GM19099 (cell line): Measurements from ENCODE around the gene PPP2R3A.

Source experiments
- POLR2A ChIP-seq: IDR thresholded peaks from 3 replicates; pipeline ENCODE4 v1.6.1; 2011; ENCODE audit warnings: low read depth; ENCODE audit not compliant: insufficient read length; ENCODE audit errors: extremely low read depth

PPP2R3A gene

DNA sequence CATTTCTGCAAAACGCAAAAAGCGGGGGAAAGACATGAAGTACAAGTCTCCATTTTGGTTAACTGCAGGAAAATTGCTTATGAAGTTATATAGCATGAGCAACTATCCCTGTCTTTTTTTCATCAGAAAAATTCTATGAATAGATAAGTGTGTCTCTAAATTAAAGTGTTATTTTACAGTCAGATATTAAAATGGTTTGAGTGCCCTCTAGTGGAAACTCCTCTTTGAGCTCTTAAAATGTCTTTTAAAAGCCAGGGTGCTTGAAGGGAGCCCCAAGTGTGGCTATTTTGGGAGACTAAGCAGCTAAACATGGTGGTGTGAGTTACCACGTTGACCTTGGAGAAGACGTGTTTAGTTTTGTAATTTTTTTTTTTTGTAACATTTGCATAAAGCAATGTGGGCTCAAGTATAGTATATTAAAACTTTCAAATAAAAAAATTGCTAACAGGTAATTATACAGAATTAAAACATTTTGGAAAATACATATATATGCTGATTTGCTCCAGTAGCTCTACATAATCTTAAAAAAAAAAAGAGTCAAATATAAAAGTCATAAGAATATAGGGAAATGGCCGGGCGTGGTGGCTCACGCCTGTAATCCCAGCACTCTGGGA, 77.2 kb downstream of the PPP2R3A start:
- TF ChIP-seq POLR2A = no peak

DNA sequence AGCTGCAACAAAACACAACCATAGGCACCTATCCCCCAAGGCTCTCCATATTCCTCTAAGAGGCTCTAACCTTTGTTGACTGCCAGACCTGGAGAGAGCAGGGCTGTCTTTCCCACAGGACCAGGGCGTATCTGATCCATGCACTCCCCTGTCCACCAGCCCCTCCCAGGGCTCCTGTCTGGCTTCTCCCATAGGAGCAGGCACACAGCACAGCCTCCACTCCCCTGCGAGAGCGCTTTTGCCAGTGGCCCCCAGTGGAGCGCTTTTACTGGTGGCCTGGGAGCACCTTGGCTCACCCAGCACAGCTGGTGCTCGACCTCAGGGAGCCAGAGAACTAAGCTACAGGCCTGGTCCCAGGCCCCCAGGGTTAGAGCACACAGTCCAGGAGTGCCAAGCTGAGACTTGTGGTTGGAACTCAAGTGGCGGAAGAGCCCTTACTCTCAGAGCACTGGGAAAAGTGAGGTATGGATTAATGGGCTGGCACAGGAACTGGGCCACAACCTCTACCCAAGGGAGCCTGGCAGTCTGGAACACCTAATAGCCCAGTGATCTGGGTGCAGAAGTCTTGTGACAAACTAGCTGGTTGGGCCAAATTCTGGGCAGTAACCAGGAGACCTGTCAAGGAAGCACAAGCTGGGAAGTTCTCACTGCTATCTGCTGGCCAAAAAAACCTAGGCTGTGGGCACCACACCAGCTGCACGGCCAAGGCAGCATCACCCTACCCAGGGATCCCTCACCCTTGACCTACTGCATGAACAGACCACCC, 79.6 kb downstream of the PPP2R3A start:
- no peak for TF ChIP-seq POLR2A

DNA sequence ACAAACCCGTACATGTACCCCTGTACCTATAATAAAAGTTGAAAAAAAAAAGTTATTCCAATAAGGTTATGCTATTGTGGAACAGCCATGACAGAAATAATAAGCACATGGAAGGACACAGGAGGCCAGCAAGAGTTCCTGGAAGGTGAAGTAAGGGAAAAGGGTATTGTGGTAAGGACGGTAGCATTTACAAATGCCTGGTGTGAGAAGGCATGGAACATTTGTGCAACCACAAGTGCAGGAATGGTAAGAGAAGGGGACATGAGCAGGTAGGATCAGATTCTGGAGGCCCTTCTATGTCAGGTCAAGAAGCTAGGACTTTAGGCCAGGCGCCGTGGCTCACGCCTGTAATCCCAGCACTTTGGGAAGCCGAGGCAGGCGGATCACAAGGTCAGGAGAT, 82.5 kb downstream of the PPP2R3A start:
- TF ChIP-seq POLR2A = no peak

DNA sequence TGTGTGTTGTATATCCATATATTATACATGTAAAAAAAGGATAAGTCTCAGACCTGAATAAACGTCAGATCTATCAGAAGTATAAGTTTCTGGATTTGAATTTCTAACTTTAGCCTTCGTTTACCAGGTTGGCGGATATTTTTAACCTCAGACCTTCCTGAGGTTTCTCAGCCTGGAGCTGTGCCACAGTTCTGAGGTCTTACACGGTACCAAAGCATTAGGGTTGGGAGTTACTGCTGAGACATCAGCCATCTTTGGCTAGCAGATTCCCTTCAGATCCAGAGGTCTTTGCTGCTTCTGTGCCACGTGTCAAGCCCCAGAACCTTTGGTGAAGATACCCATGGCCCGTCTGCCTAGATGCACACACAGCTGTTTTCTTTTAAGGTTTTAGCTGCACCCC, 84.7 kb downstream of the PPP2R3A start:
- TF ChIP-seq POLR2A = no peak

DNA sequence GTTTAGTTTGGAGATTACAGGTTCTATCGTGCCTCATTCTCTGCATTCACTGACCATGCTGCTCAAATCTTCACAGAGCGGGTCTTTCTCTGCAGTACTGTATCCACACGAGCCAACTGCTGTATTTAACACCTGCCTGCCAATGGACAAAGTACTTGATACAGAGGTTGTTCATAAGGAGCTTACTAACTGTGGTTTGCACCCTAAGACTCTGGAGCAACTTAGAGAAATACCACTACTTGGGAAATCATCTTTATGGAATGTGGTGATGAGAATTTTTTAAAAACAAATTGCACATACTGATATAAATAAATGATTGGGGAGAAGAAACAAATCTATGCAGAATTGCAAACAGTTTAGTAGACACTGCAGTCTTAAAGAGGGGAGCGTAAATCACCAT, 90.0 kb downstream of the PPP2R3A start:
- TF ChIP-seq POLR2A = no peak

DNA sequence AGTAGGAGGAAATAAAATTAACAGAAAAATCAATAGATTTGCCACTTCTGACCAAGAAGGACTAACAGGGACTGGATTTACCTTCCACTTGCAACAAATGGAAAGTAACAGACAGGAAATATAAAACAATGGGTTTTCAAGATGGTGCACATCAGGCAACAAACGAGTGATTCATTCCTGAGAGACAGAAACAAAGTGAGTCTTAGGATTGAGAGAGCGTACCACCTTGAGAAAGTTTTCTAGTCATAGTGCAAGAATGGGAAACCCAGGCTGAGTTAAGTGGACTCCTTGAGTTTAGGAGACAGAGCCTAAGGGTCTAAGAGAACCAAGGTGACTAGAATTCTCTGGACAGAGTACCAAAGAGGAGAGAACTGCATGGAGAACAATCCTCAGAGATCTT, 101.7 kb downstream of the PPP2R3A start:
- TF ChIP-seq POLR2A = no peak

DNA sequence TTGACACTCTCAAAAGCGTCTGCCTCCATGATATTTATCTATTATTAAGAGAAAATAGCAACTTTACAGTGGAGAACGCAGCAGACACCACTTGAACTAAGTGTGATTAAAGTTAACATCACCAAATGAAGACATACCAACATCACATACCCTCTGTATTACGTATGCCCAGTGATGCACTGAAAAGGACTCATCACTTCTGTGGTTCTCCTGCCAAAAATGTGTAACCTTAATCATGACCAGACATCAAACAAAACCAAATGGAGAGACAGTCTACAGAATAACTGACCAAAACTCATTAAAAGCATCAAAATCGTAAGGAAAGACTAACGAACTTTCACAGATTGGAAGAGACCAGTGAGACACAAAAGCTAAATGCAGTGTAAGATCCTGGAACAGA, 103.2 kb downstream of the PPP2R3A start:
- no peak for TF ChIP-seq POLR2A

DNA sequence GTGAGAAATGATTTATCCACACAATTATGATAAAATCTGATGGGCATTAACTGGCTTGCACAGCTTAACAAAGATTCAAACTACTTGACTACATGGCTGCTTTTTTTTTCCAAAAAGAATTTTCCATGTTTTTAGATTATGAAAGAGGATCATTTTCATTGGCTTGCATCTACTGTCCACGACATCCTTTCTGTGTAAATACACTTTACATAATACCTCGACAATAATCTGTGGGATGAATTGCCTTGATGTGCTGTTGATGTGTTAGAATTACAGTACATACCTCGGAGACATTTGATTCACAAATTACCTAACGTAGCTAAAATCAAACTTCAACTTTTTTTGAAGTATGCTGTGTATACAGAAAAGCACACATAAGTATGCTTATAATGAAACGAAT, 104.4 kb downstream of the PPP2R3A start:
- TF ChIP-seq POLR2A = no peak

DNA sequence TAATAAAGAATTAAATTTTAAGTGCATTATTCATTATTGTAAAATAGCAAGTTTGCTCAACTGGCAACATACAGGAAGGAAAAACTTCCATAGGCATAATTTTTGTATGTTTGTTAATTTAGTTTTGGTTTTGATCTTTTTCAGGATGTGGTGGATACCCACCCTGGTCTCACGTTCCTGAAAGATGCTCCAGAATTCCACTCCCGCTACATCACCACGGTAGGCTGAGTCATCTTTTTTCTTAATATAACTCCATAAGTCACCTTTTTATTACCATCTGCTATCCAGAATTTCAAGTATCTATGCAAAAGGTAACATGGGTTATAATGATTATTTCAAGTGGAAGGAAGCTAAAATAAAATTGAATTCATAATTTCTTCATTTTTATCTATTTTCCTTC, 104.8 kb downstream of the PPP2R3A start:
- TF ChIP-seq POLR2A = no peak

DNA sequence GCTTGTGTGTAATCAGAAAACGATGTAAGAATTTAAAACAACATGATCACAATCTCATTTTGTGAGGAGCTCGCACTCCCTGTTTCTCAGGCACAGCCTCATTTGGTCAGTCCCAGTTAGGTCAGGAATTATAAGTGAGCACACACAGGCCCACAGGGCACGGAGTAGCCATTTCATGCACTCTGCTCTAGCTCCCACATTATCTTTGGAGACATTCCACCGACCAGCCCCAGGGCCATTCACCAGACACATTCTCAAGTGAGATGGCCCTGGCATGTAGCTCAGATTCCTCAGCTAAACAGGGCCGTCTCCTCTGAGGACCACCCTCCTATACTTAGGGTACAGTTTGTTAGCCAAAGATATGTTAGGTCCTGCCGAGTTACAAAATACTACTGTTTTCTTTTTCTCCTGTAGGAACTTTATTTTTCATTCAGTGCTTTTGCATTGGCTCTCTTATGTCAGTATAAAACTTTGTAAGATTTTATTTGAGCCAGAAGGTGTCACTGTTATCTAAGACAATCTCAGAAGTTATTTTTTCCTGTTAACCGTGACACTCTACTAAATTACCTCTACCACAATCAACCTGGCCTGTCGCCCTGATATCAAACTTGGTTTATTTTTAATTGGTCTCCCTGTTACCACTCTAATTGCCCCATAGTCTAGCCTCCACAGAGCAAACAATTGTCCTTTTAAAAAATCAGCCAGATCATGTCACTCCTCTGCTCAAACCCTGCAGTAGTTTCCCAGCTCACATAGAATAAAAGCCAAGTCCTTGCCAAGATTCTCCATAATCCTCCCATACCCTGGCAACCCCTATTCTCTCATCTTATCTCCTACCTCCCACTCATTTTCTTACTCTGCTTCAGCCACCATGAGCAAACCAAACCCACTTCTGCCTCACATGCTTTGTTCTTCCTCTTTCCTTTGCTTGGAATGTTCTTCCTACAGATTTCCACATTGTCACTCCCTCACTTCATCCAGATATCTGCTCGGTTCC, 105.7 kb downstream of the PPP2R3A start:
- TF ChIP-seq POLR2A = no peak

DNA sequence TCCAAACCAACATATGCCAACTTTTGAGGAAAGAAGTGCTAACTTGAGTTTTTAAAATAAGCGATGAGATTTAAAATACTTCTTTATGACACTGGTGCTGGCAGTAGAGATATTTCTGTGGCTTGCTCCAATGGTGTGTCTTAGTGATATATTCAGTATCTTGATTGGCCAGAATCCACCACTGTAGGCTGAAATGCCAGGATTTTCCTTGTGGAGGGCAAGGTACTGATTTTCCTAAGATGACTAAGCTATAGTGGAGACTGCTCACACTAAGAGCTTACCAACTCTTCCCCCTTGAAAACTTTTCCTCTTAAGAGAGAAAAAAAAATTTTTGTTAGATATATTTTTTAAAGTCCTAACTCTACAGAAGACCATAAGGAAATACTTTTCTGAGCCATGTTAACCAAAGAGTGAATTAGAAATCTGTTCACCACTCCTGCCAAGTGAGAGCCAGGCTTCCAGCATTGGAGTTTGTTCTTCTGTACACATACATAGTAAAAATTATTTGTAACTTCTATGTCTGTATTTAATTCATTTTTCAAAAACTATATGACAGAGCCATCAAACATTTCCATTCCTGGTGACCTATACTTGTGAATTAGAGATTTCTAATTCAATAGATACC, 109.1 kb downstream of the PPP2R3A start:
- TF ChIP-seq POLR2A = no peak

DNA sequence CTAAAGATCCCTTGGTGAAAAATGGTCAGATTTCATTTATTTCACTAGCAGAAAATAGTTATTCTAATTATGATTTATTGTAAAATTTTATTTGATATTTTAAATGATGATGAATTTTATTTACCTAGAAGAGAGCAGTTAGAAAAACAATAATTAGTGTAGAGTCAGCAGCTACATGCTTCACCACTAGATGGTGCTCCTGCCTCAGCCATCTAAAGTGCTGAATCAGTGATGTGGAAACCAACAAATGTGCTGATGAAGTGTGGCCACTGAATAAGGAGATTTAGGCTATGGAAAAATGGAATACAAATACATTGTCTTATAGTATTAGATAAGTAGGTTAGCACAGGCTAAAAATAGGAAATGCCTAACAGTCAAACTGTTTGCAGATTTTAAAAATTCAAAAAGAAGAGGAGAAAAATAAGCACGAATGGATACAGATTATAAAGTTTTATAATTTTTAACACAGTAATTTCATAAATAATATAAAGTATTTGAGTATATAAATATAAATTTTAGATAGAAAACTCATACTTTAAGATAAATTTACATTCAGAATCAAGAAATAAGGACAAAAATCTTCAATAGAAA, 109.8 kb downstream of the PPP2R3A start:
- TF ChIP-seq POLR2A = no peak

DNA sequence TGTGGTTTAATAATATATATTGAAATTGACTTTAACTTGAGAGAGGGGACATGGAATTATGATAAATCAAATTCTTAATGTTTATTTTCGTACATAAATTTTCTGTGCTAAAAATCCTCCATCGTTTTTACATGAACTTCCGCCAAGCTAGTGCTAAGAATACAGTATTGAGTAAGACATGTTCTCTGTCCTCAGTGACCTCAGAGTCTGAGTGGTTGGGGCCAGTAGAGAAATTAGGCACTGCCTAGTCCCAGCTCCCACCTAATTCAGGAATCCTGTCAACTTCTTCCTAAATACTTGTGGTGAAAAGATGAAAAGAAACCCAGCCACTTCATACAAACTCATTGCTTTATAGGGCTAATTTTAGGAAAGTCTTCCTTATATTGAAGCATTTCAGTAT, 110.3 kb downstream of the PPP2R3A start:
- TF ChIP-seq POLR2A = no peak
